GM19397 (cell line): Measurements from ENCODE around the gene GIGYF2.

Experiments
- ATAC-seq: cut with Tn5 transposase; IDR thresholded peaks from one replicate; pipeline ENCODE4 v1.9.1; 2021; ENCODE audit warnings: mild to moderate bottlenecking, moderate library complexity; ENCODE audit not compliant: unreplicated experiment

GIGYF2 gene

DNA sequence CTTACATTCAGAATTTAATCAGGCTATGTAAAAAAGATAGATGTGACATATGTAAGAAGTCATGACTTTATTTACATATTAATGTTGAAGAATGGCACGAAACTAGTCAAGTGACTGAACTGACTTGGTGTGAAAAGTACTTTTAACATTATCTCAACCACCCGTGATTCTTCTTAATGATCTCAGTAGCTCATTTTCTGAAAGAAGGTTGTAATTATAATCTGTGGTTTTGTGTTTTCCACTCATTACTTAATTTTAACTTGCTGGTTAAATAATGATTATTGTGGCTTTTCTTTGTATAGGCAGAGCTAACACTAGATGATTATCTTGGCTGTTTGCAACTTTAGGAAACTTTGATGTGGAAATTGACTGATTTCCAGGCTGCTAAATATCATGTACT, 60.8 kb downstream of the GIGYF2 start:
- no peak for ATAC-seq

DNA sequence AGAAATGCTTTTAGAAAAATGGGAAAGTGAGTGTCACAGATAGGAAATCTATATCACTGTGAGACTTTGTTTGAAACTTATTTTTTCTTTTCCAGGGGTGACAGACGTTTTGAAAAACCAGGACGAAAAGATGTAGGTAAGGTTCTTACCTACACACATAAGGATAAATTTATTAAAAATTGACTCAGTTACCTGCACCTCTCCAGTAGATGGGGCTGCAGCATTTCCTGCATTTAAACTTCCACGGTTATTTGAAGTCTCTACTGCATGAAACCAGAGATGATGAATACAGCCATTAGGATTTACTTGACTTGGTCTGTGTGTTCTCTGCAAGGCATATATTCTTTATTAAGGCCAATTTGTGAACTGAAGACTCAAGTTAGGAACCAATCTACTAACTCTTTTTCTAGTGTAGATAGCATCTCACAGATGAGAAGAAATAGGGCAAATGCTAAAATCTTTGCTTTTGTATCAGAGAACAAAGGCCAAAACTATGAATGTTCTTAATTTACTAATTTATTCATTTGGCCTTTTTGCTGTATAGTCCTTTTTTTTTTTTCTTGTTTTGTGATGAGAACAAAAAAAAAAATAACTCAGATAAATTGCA, 64.3 kb downstream of the GIGYF2 start:
- no peak for ATAC-seq

DNA sequence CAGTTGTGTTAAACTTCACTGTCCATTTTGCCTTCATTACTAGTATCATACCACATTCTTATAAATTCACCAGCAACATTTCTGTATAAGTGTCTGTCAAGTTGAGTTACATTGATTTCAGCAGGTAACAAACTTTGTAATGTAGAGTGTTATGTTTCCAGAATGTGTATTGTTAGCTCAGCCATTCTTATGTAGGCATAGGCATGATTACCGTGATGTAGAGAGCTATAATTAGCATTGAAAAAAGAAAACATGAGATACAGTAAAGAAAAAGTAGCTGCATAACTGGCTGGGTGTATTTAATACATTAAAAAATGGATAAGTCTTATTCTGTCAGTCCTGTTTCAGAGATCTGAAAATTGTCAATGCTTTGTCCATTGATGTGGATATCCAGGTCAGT, 70.7 kb downstream of the GIGYF2 start:
- no peak for ATAC-seq

DNA sequence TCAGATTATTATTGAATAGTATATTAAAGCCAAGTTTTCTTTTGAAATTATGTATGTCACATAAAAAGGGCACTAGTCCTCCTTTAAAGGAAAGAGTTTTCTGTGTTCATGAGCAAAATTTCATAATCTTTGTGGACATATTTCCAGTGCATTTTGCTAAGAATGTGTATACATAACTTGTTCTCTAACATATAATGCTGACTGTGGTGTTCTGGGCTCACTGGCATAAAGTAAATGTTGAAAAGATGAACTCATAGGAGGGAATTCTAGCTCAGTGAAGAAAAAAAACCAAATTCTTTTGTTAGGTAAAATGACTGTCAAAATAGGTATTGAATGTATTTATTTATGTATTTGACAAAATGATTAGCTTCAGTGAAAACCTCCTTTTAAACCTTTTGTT, 73.1 kb downstream of the GIGYF2 start:
- ATAC-seq, result no peak

DNA sequence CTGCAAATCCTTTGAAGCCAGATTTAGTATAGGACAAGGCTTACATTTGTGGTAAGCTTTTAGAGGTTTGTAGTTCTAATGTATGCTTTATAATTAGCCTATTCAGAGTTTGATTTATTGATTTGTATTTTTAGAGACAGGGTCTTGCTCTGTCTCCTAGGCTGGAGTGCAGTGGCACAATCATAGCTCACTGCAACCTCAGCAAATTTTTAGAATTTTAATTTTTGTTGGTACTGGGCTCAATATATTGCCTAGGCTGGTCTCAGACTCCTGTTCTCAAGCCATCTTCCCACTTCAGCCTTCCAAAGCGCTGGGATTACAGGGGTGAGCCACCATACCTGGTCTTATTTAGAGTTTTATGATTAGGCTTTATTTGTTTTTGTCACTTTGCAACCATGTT, 74.7 kb downstream of the GIGYF2 start:
- ATAC-seq, result no peak

DNA sequence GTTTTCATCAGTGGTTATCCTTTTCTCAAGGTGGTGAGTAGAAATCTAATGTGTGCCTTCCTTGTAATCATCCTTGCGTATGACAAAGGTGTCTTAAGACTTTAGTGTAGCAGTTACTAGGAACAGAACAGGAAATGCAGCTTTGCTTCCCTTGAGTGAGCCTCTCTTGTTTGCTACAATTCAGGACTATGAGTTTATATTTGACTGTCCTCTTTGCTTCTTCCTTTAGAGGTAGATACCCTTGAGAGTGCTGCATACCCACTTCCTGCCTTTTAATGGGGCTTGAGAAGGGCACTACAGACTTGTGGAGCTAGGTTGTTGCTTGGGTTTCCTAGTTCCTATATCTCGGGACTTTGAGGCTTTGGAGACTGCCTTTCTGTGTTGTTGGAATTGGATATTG, 75.4 kb downstream of the GIGYF2 start:
- ATAC-seq, result no peak

DNA sequence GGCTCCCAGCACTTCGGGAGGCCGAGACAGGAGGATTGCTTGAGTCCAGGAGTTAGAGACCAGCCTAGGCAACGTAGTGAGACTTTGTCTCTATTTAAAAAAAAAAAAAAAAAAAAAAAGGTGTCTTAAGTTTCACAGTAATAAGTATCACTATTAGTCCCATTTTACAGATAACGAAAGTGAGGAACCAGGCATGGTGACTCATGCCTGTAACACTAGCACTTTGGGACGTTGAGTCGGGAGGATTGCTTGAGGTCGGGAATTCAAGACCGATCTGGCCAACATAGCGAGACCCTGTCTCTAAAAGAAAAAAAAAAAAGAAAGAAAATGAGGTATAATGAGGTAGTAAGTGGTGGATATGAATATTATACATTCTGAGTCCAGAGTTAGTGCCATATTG, 76.7 kb downstream of the GIGYF2 start:
- no peak for ATAC-seq

DNA sequence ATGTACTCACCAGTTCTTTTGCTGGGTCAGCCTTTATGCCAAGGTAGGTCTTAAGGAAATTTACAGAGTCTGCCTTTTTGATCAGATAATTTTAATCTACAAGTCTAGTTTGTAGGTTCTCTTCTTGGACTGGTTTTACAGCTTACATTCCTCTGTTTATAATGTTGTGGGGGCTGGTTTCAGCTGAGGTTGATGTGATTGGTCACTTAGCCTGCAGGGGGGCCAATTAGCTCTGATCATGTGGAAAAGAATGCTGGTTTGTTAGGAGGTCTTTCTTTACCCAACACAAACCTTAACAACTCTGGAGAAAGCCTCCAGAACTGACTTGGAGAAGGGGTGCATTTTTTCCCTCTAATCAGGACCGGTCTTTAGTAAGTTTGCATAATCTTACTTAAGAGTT, 79.3 kb downstream of the GIGYF2 start, which contains the start of gene KCNJ13:
Gene KCNJ13, minus strand, starts transcription at position 131 of the 400 bp plus-strand sequence. CDS start 5,203 bp downstream, outside the sequence.
- no peak for ATAC-seq

DNA sequence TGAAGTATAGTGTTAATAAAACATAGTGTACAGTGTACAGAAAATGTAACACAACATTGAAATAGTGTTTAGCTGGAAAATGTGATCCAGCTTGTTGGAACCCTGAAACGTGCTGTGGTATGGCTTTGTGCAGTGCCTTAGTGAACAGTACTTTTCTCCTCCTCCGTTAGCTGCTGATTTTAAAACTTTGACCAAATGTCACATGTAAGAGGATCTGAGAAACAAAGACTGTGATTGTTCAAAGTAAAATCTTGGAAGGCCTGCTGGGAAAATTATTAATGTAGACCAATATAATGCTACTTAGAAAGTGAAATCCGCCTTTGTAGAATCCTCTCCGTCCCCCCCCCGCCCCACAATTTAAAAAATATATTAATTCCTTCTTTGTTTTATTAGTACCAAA, 80.1 kb downstream of the GIGYF2 start:
- ATAC-seq, result no peak

DNA sequence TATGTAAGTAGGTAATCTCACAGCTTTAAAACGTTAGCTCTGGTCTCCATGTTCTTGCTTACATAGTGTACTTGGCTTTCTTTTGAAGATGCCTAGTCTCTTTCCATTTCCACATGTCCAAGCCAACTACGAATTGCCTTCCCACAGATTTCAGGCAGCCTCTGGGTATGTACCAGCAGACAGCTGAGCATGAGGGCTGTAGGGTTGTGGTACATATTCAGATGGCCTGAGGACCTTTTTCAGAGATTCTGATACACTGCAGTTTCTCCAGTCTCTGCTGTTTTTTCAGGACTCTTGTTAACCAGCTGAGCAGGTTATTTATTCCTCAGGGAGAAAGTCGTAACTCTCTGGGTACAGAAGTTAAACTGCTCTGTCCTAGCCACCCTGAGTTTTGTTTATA, 82.3 kb downstream of the GIGYF2 start:
- no peak for ATAC-seq

DNA sequence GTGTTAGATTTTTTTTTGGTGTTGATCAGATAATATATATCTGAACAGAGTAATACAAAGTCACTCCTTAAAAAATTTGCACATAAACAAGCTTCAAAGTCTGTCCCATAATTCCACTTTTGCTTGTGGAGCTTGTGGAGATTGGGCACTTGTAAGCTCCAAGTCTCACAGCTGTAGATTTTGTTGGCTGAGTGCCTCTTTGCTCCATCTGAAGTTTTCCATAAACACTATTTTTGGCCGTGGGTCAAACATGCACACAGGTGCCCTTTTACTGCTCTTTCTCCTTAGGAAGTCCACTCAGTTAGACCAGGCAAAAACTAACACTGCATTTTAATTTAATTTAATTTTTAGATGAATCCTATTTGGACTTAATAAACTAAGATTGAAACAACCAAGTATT, 82.8 kb downstream of the GIGYF2 start:
- ATAC-seq, result no peak

DNA sequence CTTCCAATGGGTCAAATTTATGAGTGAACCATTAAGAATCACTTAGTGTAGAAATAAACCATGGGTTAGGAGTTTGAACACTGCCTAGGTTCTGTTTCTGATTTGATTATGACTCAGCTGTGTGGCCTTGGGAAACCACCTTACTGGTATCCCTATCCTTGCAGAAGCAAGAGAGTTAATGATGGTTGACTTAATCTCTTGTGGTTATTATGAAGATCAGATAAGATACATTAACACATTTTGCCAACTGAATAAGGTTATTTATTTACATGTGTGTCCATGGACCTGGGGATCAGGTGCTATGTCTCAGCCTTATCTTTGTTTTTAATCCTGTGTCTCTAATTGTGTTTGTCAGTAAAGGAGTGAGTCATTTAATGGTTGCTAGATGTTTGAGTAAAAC, 84.6 kb downstream of the GIGYF2 start:
- peak; percentile 74 for ATAC-seq

DNA sequence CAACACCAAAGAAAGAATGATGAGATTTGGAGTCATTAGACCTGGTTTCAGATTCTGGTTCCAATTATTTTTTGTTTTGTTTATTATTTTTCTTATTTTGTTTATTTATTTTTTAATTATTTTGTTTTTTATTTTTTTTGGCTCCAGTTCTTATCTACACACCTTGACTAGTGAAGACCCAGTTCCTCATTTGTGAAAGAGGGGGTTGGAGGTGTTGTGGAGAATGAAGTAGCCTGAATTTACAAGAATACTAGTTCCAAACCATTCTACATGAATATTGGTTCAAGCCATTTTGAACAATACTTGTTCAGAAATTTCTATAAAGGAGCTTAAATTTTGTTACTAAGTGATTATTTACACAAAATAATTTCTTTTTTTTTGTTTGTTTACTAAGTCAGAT, 86.1 kb downstream of the GIGYF2 start:
- ATAC-seq, result no peak

DNA sequence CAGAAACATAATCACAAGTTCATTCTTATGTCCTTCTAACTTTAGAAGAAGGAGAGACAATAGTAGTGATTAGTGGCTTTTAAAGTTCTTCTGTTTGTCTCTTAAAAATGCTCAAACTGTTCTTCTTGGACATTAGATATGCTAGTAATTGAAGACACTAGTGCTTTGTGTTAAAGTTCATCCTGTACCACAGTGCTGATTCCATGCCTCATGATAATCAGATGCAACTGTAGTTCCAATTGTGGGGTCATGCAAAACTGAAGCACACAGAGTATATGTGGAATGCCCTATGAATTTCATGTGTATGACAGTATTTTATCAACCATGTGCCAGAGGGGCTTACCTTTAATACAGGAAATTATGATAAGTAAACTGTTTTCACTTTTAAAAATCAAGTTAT, 90.7 kb downstream of the GIGYF2 start:
- no peak for ATAC-seq

DNA sequence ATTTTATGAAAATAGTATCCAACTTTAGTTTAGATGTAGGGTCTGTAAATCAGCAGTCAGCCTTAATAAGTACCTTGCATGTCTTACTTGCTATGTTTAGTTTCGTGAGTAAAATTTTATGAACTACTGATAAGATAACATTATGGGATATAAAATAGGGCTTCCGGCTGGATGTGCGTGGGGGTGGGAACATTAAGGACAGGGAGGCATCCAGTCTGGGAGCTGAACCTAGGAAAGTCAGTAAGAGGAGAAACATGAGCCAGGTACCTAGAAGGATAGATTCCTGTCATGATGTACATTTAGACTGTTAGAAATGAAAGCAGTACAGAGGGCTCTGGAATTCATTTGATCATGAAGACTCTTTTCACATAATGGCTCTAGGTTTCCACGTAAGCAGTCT, 92.0 kb downstream of the GIGYF2 start:
- ATAC-seq, result no peak

DNA sequence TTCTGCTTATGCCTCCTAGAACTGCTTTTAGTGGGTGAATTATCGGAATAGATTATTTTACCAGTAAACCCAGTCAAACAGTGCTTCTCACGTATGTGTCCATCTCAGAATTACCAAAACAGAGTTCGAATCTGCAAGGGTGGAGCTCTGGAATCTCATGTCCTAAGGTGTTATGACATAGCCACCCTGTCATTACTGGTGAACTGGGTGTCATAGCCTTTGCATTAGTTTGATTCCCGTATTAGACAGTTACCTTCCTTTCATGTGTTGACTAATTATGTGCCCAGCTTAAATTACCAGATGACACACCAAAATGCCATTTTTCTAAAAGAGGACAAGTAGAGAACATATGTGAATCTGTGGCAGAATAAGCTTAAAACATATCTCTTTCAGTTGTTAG, 94.4 kb downstream of the GIGYF2 start:
- no peak for ATAC-seq

DNA sequence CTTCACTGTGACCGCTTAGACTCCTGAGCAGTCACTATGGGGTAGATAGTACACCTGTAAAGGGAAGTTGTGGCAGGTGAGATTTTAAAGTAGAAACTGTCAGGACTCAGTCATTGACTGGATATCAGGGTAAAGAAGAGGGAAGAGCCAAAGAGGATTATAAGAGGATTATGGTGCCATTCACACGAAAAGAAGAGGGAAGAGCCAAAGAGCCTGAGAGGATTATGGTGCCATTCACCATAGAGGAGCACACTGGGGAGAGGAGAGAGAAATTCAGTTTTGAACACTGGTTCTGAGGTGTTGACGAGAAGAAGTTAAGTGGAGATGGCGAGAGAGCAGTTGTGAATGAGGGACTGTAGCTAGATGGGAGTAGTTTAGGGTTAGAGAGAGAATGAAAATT, 96.1 kb downstream of the GIGYF2 start:
- no peak for ATAC-seq

DNA sequence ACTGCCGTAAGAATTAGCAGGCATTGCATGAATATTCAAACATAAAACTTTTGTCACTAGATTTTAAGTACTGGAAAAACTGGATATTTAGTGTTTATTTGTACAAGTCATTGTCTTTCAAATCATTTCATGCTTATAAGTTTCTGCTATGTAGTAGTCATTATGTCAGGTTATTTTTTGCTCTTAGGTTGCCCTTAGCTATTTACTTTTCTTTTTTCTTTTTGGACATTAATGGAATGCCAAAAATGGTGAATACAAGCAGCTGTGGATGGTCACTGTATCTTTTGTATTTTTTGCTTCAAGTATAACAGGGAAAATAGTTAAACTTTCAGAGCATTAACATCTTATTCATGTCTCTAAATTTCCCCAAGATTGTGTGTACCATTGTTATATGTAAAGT, 97.8 kb downstream of the GIGYF2 start:
- no peak for ATAC-seq

DNA sequence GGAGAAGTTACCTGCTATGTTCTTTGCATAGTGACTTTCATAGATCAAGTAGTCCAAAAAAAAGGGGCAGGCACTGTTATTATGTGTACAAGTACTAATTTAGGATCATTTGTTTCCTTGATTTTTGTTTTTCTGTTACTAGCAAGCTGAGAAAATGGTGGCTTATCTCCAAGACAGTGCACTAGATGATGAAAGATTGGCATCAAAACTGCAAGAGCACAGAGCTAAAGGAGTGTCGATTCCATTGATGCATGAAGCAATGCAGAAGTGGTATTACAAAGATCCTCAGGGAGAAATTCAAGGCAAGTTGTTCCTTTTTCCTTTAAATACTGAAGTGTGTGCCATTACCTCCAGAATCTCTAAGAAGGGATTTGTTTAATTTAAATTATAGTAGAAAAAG, 98.8 kb downstream of the GIGYF2 start:
- ATAC-seq, result no peak

DNA sequence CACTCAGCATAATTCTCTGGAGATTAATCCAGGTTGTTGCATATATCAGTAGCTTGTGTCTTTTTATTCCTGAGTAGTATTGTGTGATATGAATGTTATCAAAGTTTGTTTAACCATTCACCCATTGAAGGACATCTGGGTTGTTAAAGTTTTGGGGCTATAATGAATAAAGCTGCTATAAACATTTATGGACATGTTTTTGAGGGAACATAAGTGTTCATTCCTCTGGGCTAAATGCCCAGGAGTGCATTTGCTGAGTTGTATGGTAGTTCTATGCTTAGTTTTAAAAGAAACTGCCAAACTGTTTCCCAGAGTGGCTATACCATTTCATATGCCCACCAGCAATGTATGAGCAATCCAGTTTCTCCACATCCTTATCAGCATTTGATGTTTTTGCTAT, 101.1 kb downstream of the GIGYF2 start:
- ATAC-seq, result no peak

DNA sequence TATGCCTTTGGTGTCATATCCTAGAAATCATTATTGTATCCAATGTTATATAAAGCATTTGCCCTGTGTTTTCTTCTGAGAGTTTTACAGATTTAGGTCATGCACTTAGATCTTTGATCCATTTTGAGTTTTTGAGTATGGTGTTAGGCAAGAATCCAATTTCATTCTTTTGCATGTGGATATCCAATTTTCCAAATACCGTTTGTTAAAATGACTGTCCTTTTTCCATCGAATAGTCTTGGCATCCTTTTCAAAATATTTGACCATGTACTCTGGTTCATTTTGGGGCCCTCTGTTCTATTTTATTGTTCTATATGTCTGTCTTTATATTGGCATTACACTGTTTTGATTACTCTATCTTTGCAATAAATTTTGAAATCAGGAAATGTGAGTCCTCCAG, 103.0 kb downstream of the GIGYF2 start:
- ATAC-seq, result no peak

DNA sequence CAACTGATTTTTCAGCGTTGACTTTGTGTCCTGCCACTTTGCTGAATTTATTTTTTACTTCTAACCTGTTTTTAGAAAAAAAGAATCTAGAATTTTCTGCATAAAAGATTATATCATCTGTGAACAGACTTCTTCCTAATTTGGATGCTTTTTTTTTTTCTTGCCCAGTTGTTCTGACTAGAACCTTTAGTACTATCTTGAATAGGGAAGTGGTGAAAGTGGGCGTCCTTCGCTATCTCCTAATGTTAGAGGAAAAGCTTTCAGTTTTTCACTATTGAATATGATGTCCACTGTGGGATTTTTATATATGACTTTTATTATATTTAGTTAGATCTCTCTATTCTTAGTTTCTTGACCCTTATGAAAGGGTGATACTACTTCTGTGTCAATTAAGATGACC, 105.0 kb downstream of the GIGYF2 start:
- no peak for ATAC-seq

DNA sequence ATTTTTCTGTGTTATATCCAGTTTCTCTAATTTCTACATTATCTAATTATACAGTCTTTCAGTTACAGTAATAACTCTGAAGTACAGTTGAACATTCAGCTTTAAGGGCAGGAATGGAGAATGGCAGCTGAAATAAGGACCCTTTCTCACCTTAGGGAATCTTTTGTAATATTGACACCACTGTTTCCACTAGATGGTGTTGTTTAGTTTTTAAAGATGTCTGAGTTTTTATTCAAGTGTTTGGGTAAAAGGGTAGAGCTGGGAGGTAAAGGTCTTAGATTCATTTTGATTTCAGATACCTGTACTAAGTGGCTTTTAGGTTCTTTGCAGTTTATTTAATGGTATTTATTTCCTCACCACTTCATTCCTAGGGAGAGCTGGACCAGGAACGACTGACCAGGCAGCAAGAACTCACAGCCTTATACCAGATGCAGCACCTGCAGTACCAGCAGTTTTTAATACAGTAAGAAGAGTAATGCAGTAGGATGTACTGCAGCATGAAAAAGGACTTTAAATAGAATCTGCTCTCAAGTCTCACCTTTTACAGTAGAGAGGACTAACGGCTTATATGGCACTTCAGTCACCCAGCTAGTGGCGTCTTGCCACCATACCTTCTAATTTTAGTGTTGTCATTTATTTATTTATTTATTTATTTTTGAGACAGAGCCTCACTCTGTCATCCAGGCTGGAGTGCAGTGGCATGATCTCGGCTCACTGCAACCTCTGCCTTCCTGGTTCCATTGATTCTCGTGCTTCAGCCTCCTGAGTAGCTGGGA, 112.4 kb downstream of the GIGYF2 start:
- no peak for ATAC-seq
